H9 (cell line): Measurements from ENCODE around the gene TERT. TPM values are rescaled to one million over a fixed set of nuclear protein-coding genes. Genes with fewer than 3 reads are reported as not detected.
"Not testable (repeated sequence)": the region's sequence is repeated elsewhere in the genome, so short reads cannot be mapped to it uniquely, and the experiment has no call there.

Experiments used
- DNase-seq: peaks from one replicate; pipeline ENCODE4 v3.0.0-alpha.2; 2017
- H2AFZ ChIP-seq: one replicate; pipeline ENCODE4 v1.6.1; 2013; ENCODE audit warnings: mild to moderate bottlenecking, low read length, control low read depth, moderate library complexity
- H2AK5ac ChIP-seq: 2 replicates; pipeline ENCODE4 v1.6.1; 2013; ENCODE audit warnings: low read length, control low read depth, mixed read lengths; ENCODE audit not compliant: insufficient read length
- H2BK120ac ChIP-seq: one replicate; pipeline ENCODE4 v1.6.1; 2013; ENCODE audit warnings: low read depth, mild to moderate bottlenecking, low read length, control low read depth, inconsistent platforms; ENCODE audit not compliant: poor library complexity, severe bottlenecking
- H2BK12ac ChIP-seq: 2 replicates; pipeline ENCODE4 v1.6.1; 2013; ENCODE audit warnings: low read length, control low read depth, mixed read lengths, low read depth; ENCODE audit not compliant: insufficient read length
- H2BK15ac ChIP-seq: 2 replicates; pipeline ENCODE4 v1.6.1; 2013; ENCODE audit warnings: low read depth, low read length, control low read depth
- H2BK20ac ChIP-seq: one replicate; pipeline ENCODE4 v1.6.1; 2013; ENCODE audit warnings: low read depth, mild to moderate bottlenecking, low read length, control low read depth, inconsistent platforms; ENCODE audit not compliant: poor library complexity, severe bottlenecking
- H2BK5ac ChIP-seq: 2 replicates; pipeline ENCODE4 v1.6.1; 2013; ENCODE audit warnings: low read length, control low read depth, mixed read lengths; ENCODE audit not compliant: insufficient read length
- H3K14ac ChIP-seq: 2 replicates; pipeline ENCODE4 v1.6.1; 2013; ENCODE audit warnings: low read length, control low read depth; ENCODE audit not compliant: insufficient read depth
- H3K18ac ChIP-seq: 2 replicates; pipeline ENCODE4 v1.6.1; 2013; ENCODE audit warnings: low read depth, mild to moderate bottlenecking, mixed read lengths, low read length, control low read depth; ENCODE audit not compliant: insufficient read length
- H3K23ac ChIP-seq: 2 replicates; pipeline ENCODE4 v1.6.1; 2013; ENCODE audit warnings: low read length, control low read depth, mixed read lengths, low read depth; ENCODE audit not compliant: insufficient read length
- H3K23me2 ChIP-seq: 2 replicates; pipeline ENCODE4 v1.6.1; 2013; ENCODE audit warnings: low read depth, mild to moderate bottlenecking, mixed read lengths, low read length, control low read depth; ENCODE audit not compliant: insufficient read length, poor library complexity, severe bottlenecking
- H3K27ac ChIP-seq: 2 replicates; pipeline ENCODE4 v1.5.1; 2013; ENCODE audit warnings: low read length, control low read depth, mixed read lengths, low read depth; ENCODE audit not compliant: insufficient read length
- H3K27me3 ChIP-seq: 2 replicates; pipeline ENCODE4 v1.6.1; 2013; ENCODE audit warnings: low read length, control low read depth, inconsistent platforms; ENCODE audit not compliant: insufficient read depth
- H3K4ac ChIP-seq: 2 replicates; pipeline ENCODE4 v1.6.1; 2013; ENCODE audit warnings: low read depth, mild to moderate bottlenecking, control low read depth, inconsistent platforms, low read length, moderate library complexity
- H3K4me1 ChIP-seq: 2 replicates; pipeline ENCODE4 v1.6.1; 2013; ENCODE audit warnings: low read length, control low read depth, inconsistent platforms; ENCODE audit not compliant: insufficient read depth
- H3K4me2 ChIP-seq: 2 replicates; pipeline ENCODE4 v1.6.1; 2013; ENCODE audit warnings: low read length, control low read depth, mixed read lengths; ENCODE audit not compliant: insufficient read length, insufficient read depth
- H3K56ac ChIP-seq: 2 replicates; pipeline ENCODE4 v1.6.1; 2013; ENCODE audit warnings: low read depth, mild to moderate bottlenecking, mixed read lengths, low read length, control low read depth; ENCODE audit not compliant: insufficient read length
- H3K79me1 ChIP-seq: 2 replicates; pipeline ENCODE4 v1.6.1; 2013; ENCODE audit warnings: low read depth, mild to moderate bottlenecking, moderate library complexity, low read length, control low read depth, inconsistent platforms; ENCODE audit not compliant: insufficient read depth, poor library complexity, severe bottlenecking
- H3K79me2 ChIP-seq: 2 replicates; pipeline ENCODE4 v1.6.1; 2013; ENCODE audit warnings: low read length, control low read depth, inconsistent platforms; ENCODE audit not compliant: insufficient read depth
- H3K9ac ChIP-seq: 2 replicates; pipeline ENCODE4 v1.6.1; 2013; ENCODE audit warnings: low read length, control low read depth, mixed read lengths; ENCODE audit not compliant: insufficient read length; ENCODE audit errors: extremely low read depth
- H3K9me3 ChIP-seq: one replicate; pipeline ENCODE4 v1.6.1; 2013; ENCODE audit warnings: low read depth, low read length, inconsistent platforms; ENCODE audit not compliant: control insufficient read depth
- H3T11ph ChIP-seq: one replicate; pipeline ENCODE4 v1.6.1; 2013; ENCODE audit warnings: mild to moderate bottlenecking, low read length, control low read depth, inconsistent platforms
- H4K20me1 ChIP-seq: one replicate; pipeline ENCODE4 v1.6.1; 2013; ENCODE audit not compliant: control insufficient read depth, insufficient read length, insufficient read depth
- H4K5ac ChIP-seq: 2 replicates; pipeline ENCODE4 v1.6.1; 2013; ENCODE audit warnings: low read depth, mild to moderate bottlenecking, mixed read lengths, low read length, control low read depth; ENCODE audit not compliant: insufficient read length
- H4K8ac ChIP-seq: replicated peaks from 2 replicates; pipeline ENCODE4 v1.6.1; 2013; ENCODE audit warnings: low read length, control low read depth, mixed read lengths, low read depth; ENCODE audit not compliant: insufficient read length
- H4K91ac ChIP-seq: 2 replicates; pipeline ENCODE4 v1.6.1; 2013; ENCODE audit warnings: low read depth, mild to moderate bottlenecking, moderate library complexity, mixed read lengths, low read length, control low read depth; ENCODE audit not compliant: insufficient read length
- H3K27ac Mint-ChIP-seq, 3 experiments: 2 replicates in 2 of 3; 3 replicates in 1 of 3; pipeline ENCODE4 v1.8.0; 2020 to 2021; ENCODE audit warnings: mixed read lengths in 3 of 3, mild to moderate bottlenecking in 1 of 3, moderate library complexity in 1 of 3
- H3K27me3 Mint-ChIP-seq: 2 replicates; pipeline ENCODE4 v1.8.0; 2021; ENCODE audit warnings: low read depth, mild to moderate bottlenecking, moderate library complexity, mixed read lengths
- H3K36me3 Mint-ChIP-seq, 3 experiments: 2 replicates in 2 of 3; 3 replicates in 1 of 3; pipeline ENCODE4 v1.8.0; 2020 to 2021; ENCODE audit warnings: low read depth in 3 of 3, mixed read lengths in 3 of 3; ENCODE audit not compliant: insufficient read depth in 1 of 3
- H3K4me1 Mint-ChIP-seq, 2 experiments: 2 replicates each; pipeline ENCODE4 v1.8.0; 2020; ENCODE audit warnings: mixed read lengths in 2 of 2
- H3K4me3 Mint-ChIP-seq, 2 experiments: 2 replicates in 1 of 2; 3 replicates in 1 of 2; pipeline ENCODE4 v1.8.0; 2020 to 2021; ENCODE audit warnings: mild to moderate bottlenecking in 2 of 2, mixed read lengths in 2 of 2, moderate library complexity in 1 of 2
- H3K9me3 Mint-ChIP-seq, 2 experiments: 2 replicates in 1 of 2; 3 replicates in 1 of 2; pipeline ENCODE4 v1.8.0; 2020; ENCODE audit warnings: mild to moderate bottlenecking in 2 of 2, mixed read lengths in 2 of 2, moderate library complexity in 1 of 2
- WGBS: extraction: QIAGEN DNeasy Blood & Tissue Kit; methylation state at CpG from one replicate; pipeline ENCODE4 v1.1.7; 2013; ENCODE audit warnings: missing lambda C conversion rate, low lambda C conversion rate, mixed read lengths; ENCODE audit not compliant: insufficient read length; ENCODE audit errors: extremely low coverage; 5-methylcytosine and 5-hydroxymethylcytosine counted together
- total RNA-seq: library from RNA; stranded (reverse); gene quantifications from 2 replicates; pipeline ENCODE4 v1.2.1, GENCODE V29; 2021
- TF ChIP-seq, protein P1 (sequence below): fragments of 200-600 bp; sonication (generic); conservative IDR thresholded peaks from 3 replicates; pipeline ENCODE4 v1.8.0; 2021; ENCODE audit warnings: antibody characterized with exemption, mild to moderate bottlenecking

Gene TERT
- total RNA-seq, 1 experiment from 2014 or later = 15.5 TPM

DNA sequence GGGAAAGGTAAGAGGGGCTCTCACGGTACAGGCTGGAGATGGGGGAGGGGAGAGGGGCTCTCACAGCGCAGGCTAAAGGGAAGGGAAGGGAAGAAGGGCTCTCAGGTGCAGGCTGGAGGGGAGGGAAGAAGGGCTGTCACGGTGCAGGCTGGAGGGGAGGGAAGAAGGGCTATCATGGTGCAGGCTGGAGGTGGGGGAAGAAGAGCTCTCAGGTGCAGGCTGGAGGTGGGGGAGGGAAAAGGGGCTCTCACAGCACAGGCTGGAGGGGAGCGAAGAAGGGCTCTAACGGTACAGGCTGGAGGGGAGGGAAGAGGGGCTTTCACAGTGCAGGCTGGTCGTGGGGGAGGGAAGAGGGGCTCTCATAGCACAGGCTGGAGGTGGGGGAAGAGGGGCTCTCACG, 65.0 kb downstream of the TERT start:
- no peaks in the 10 kb centered on the region; a peak in 1 of 5 replicates for H3K9me3 Mint-ChIP-seq
- Histone ChIP-seq H3T11ph (no peak overlapping the region), H2BK15ac (no peak overlapping the region), H4K20me1 (no peaks in the 10 kb centered on the region), H3K14ac (peak overlapping the region; percentile 41; the same call in 1 of the 2 replicates), H3K4me1 (no peaks in the 10 kb centered on the region; the same call in 1 of the 2 replicates), H3K4ac (no peak overlapping the region), H3K27ac (no peak overlapping the region), H3K79me1 (no peaks in the 10 kb centered on the region), H4K5ac (no peak overlapping the region), H4K8ac (no peak overlapping the region), H3K23me2 (no peaks in the 10 kb centered on the region), H2BK120ac (no peak overlapping the region), H3K9ac (no peak overlapping the region), H4K91ac (no peak overlapping the region), H2BK5ac (no peak overlapping the region), H2BK12ac (no peak overlapping the region), H2BK20ac (no peak overlapping the region), H3K56ac (no peak overlapping the region), H3K79me2 (no peaks in the 10 kb centered on the region), H2AK5ac (no peak overlapping the region), H3K23ac (no peak overlapping the region), H2AFZ (no peak overlapping the region), H3K4me2 (no peak overlapping the region), H3K18ac (no peak overlapping the region), H3K9me3 (no peaks in the 10 kb centered on the region), H3K27me3 (no peaks in the 10 kb centered on the region)
- H3K4me3 Mint-ChIP-seq = no peak overlapping the region
- TF ChIP-seq, protein P1, sequence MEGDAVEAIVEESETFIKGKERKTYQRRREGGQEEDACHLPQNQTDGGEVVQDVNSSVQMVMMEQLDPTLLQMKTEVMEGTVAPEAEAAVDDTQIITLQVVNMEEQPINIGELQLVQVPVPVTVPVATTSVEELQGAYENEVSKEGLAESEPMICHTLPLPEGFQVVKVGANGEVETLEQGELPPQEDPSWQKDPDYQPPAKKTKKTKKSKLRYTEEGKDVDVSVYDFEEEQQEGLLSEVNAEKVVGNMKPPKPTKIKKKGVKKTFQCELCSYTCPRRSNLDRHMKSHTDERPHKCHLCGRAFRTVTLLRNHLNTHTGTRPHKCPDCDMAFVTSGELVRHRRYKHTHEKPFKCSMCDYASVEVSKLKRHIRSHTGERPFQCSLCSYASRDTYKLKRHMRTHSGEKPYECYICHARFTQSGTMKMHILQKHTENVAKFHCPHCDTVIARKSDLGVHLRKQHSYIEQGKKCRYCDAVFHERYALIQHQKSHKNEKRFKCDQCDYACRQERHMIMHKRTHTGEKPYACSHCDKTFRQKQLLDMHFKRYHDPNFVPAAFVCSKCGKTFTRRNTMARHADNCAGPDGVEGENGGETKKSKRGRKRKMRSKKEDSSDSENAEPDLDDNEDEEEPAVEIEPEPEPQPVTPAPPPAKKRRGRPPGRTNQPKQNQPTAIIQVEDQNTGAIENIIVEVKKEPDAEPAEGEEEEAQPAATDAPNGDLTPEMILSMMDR = no peak
- H3K27ac Mint-ChIP-seq = peak overlapping the region in 1 of 3 experiments; percentile 35; a peak in 1 of 7 replicates
- H3K27me3 Mint-ChIP-seq = peaks cover 4% of the 10 kb centered on the region
- no peak for DNase-seq
- H3K4me1 Mint-ChIP-seq = peaks cover 0 to 12% of the 10 kb centered on the region in 2 experiments; a peak in 2 of 4 replicates
- H3K36me3 Mint-ChIP-seq = no peaks in the 10 kb centered on the region
- no CpG with 5 or more reads among the region's 7 CpGs for WGBS

DNA sequence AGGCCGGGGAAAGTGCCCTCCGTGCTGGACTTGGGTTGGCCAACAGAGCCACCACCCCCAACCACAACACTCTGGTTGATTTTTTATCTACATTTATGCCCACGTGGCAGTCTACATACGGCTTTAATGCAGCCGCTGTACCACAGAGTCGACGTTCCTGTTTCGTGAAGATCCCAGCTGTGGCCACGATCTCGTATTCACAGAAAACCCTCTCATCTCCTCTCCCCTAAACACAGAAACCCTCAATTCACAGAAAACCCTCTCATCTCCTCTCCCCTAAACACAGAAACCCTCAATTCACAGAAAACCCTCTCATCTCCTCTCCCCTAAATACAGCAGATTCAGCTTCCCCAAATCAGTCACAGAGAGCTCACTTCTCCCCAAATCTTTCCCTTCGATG, 65.8 kb downstream of the TERT start:
- not testable (repeated sequence) for H4K20me1 ChIP-seq, H3K4me3 Mint-ChIP-seq, H4K91ac ChIP-seq, H3K79me1 ChIP-seq, H2BK20ac ChIP-seq, H3K18ac ChIP-seq, H2BK5ac ChIP-seq, H4K5ac ChIP-seq, H3K27me3 Mint-ChIP-seq, H3K9me3 Mint-ChIP-seq, H3K23ac ChIP-seq, H3K79me2 ChIP-seq, H3K27me3 ChIP-seq, H2BK120ac ChIP-seq, H2BK15ac ChIP-seq, H3K4me1 ChIP-seq, H3K36me3 Mint-ChIP-seq, H3T11ph ChIP-seq, H3K56ac ChIP-seq, H3K9ac ChIP-seq, H3K4me2 ChIP-seq, H4K8ac ChIP-seq, H3K9me3 ChIP-seq, H3K14ac ChIP-seq, H3K23me2 ChIP-seq, H3K27ac ChIP-seq, DNase-seq, H2AK5ac ChIP-seq, H2AFZ ChIP-seq, H2BK12ac ChIP-seq, H3K4ac ChIP-seq
- no CpG with 5 or more reads among the region's 11 CpGs for WGBS
- peak overlapping the region in 2 of 3 experiments; percentile 1 to 8; a peak in 2 of 7 replicates for H3K27ac Mint-ChIP-seq
- peaks cover 0 to 12% of the 10 kb centered on the region in 2 experiments; a peak in 2 of 4 replicates for H3K4me1 Mint-ChIP-seq
